Measurements from ENCODE around the gene EEF1G. TPM values are rescaled to one million over a fixed set of nuclear protein-coding genes. Genes with fewer than 3 reads are reported as not detected.
A peak's percentile ranks its signal among the peaks of the same experiment; 100 is the strongest.

EEF1G gene
- total and polyA plus RNA-seq, 2 of the 13 experiments (the other 11 are each of a cell fraction or from before 2014, with no cell fraction given): 1,787 to 2,144 TPM

GRCh38 chr11:62545437-62546243, 28.1 kb downstream of the EEF1G start (continued):
- no peak for TF ChIP-seq ZNF513 (CRISPR knock-in tag; conservative IDR thresholded peaks at IDR 0.05)
- TF ChIP-seq NCOA5 (CRISPR knock-in tag; IDR thresholded peaks at IDR 0.05): no peak
- 0 out of 2 replicates have a peak, but pooled peaks have one; percentile 60 for TF ChIP-seq NFKB2 (CRISPR knock-in tag; IDR thresholded peaks at IDR 0.05; ENCODE audit: borderline replicate concordance)
- no peak for TF ChIP-seq MTERF4 (CRISPR knock-in tag; IDR thresholded peaks at IDR 0.05)
- 0 out of 2 replicates have a peak, but pooled peaks have one; percentile 46 for TF ChIP-seq SIN3A (IDR thresholded peaks at IDR 0.05; ENCODE audit: borderline replicate concordance, low read depth, low read length)
- TF ChIP-seq ZNF224 (CRISPR knock-in tag; IDR thresholded peaks at IDR 0.05): no peak; the same call in 1 of the 2 replicates
- TF ChIP-seq HMGA1 (CRISPR knock-in tag; conservative IDR thresholded peaks at IDR 0.05): no peak
- no peak for TF ChIP-seq RORA (CRISPR knock-in tag; IDR thresholded peaks at IDR 0.05)
- no peak for TF ChIP-seq HINFP (CRISPR knock-in tag; IDR thresholded peaks at IDR 0.05; ENCODE audit: low read depth)
- TF ChIP-seq MTF2 (CRISPR knock-in tag; IDR thresholded peaks at IDR 0.05; ENCODE audit: borderline replicate concordance): no peak; the same call in 1 of the 2 replicates
- no peak for TF ChIP-seq CEBPG (CRISPR knock-in tag; IDR thresholded peaks at IDR 0.05)
- TF ChIP-seq DPF2 (CRISPR knock-in tag; IDR thresholded peaks at IDR 0.05; ENCODE audit: borderline replicate concordance, low read depth): no peak; the same call in 1 of the 2 replicates
- no peak for TF ChIP-seq NFRKB (IDR thresholded peaks at IDR 0.05)
- TF ChIP-seq ETV6 (CRISPR knock-in tag; conservative IDR thresholded peaks at IDR 0.05): no peak
- TF ChIP-seq ATF3 (CRISPR knock-in tag; IDR thresholded peaks at IDR 0.05): no peak; the same call in 1 of the 2 replicates
- TF ChIP-seq MXD1 (CRISPR knock-in tag; IDR thresholded peaks at IDR 0.05): no peak
- no peak for TF ChIP-seq NR2F1 (CRISPR knock-in tag; IDR thresholded peaks at IDR 0.05)
- TF ChIP-seq ZSCAN9 (CRISPR knock-in tag; IDR thresholded peaks at IDR 0.05; ENCODE audit: borderline replicate concordance): peak; percentile 33; the same call in 1 of the 2 replicates
- TF ChIP-seq NBN (conservative IDR thresholded peaks at IDR 0.05): no peak
- no peak for TF ChIP-seq MAFK (conservative IDR thresholded peaks at IDR 0.05 in 1 of 2, IDR thresholded peaks at IDR 0.05 in 1 of 2; ENCODE audit: low read length in 2 of 2)
- TF ChIP-seq SMAD3 (CRISPR knock-in tag; IDR thresholded peaks at IDR 0.05): no peak
- TF ChIP-seq DRAP1 (CRISPR knock-in tag; IDR thresholded peaks at IDR 0.05): peak; percentile 55; the same call in 1 of the 2 replicates
- TF ChIP-seq ZNF670 (CRISPR knock-in tag; IDR thresholded peaks at IDR 0.05; ENCODE audit: borderline replicate concordance): no peak
- 0 out of 2 replicates have a peak, but pooled peaks have one; percentile 73 for TF ChIP-seq NFIB (CRISPR knock-in tag; IDR thresholded peaks at IDR 0.05; ENCODE audit: borderline replicate concordance)
- peak in 1 of 2 experiments; percentile 45; a peak in 1 of 4 replicates for TF ChIP-seq KLF16 (CRISPR knock-in tag; IDR thresholded peaks at IDR 0.05)

All from HepG2 (cell line).